Measurements from ENCODE around the gene ZNF282. TPM values are rescaled to one million over a fixed set of nuclear protein-coding genes. Genes with fewer than 3 reads are reported as not detected.
"Not testable (repeated sequence)": the region's sequence is repeated elsewhere in the genome, so short reads cannot be mapped to it uniquely, and the experiment has no call there.

ZNF282 gene
- polyA plus RNA-seq, 3 donors from 2014 or later = 0.54 to 2.3 (median 1.2) TPM

- Mint-ChIP-seq H3K36me3 (peaks cover 0 to 5% (median 5%) of the 10 kb centered on the region in 3 donors), H3K9me3 (peaks cover 0 to 6% (median under 1%) of the 10 kb centered on the region in 6 donors), H3K27ac (peak within 1 kb of the TSS; percentile 72 to 88 (median 82)), H3K27me3 (ENCODE audit: low read depth in 3 of 3) (peaks cover 0 to 9% (median 6%) of the 10 kb centered on the region in 3 donors), H3K4me3 (peak within 1 kb of the TSS; percentile 89 to 94 (median 91)), H3K4me1 (peaks cover 23 to 32% of the 10 kb centered on the region in 2 donors)
- peak; percentile 79 to 82 (median 80) for DNase-seq
Measured at GRCh38 chr7:149239345-149240143, 44.2 kb downstream of the ZNF282 start, which contains the start of gene ZNF212. TSS of gene ZNF212 (plus strand) at chr7:149239651. CDS start at chr7:149239779, 128 bp downstream.

GRCh38 chr7:149240637-149241036, 45.3 kb downstream of the ZNF282 start:
- peaks cover 0 to 5% (median 5%) of the 10 kb centered on the region in 3 donors for H3K36me3 Mint-ChIP-seq
- H3K4me1 Mint-ChIP-seq = peaks cover 26 to 37% of the 10 kb centered on the region in 2 donors
- peaks cover 0 to 6% (median under 1%) of the 10 kb centered on the region in 6 donors for H3K9me3 Mint-ChIP-seq

GRCh38 chr7:149241696-149242095, 46.4 kb downstream of the ZNF282 start:
- H3K36me3 Mint-ChIP-seq = peaks cover 0 to 5% (median 5%) of the 10 kb centered on the region in 3 donors
- peak overlapping the region in 1 of 6 donors; percentile 24 for H3K27ac Mint-ChIP-seq
- peak overlapping the region; percentile 29 to 94 (median 43) for H3K4me3 Mint-ChIP-seq
- DNase-seq = no peak
- peaks cover 0 to 11% (median 4%) of the 10 kb centered on the region in 3 donors for H3K27me3 Mint-ChIP-seq (ENCODE audit: low read depth in 3 of 3)
- peaks cover 31 to 43% of the 10 kb centered on the region in 2 donors for H3K4me1 Mint-ChIP-seq
- peaks cover 0 to 6% (median under 1%) of the 10 kb centered on the region in 6 donors for H3K9me3 Mint-ChIP-seq

More at GRCh38 chr7:149240637-149241036, 45.3 kb downstream of the ZNF282 start:
- DNase-seq = no peak
- Mint-ChIP-seq H3K4me3 (peak overlapping the region; percentile 89 to 94 (median 91)), H3K27ac (peak overlapping the region; percentile 29 to 78 (median 54)), H3K27me3 (ENCODE audit: low read depth in 3 of 3) (peaks cover 0 to 11% (median 6%) of the 10 kb centered on the region in 3 donors)

GRCh38 chr7:149245244-149245643, 49.9 kb downstream of the ZNF282 start:
- H3K4me3 Mint-ChIP-seq = no peak overlapping the region
- H3K27ac Mint-ChIP-seq = no peak overlapping the region
- H3K27me3 Mint-ChIP-seq (ENCODE audit: low read depth in 3 of 3) = peaks cover 0 to 2% (median 0%) of the 10 kb centered on the region in 3 donors
- peaks cover 0 to 5% (median 5%) of the 10 kb centered on the region in 3 donors for H3K36me3 Mint-ChIP-seq
- no peak for DNase-seq
- H3K9me3 Mint-ChIP-seq = peaks cover 0 to 6% (median under 1%) of the 10 kb centered on the region in 6 donors
- peaks cover 26 to 53% of the 10 kb centered on the region in 2 donors for H3K4me1 Mint-ChIP-seq

GRCh38 chr7:149245744-149246143, 50.4 kb downstream of the ZNF282 start:
- H3K4me3 Mint-ChIP-seq = no peak overlapping the region
- DNase-seq = no peak
- peaks cover 0 to 2% (median 0%) of the 10 kb centered on the region in 3 donors for H3K27me3 Mint-ChIP-seq (ENCODE audit: low read depth in 3 of 3)
- peak overlapping the region in 1 of 6 donors; percentile 60 for H3K27ac Mint-ChIP-seq
- peaks cover 0 to 5% (median 5%) of the 10 kb centered on the region in 3 donors for H3K36me3 Mint-ChIP-seq
- H3K4me1 Mint-ChIP-seq = peaks cover 21 to 48% of the 10 kb centered on the region in 2 donors
- H3K9me3 Mint-ChIP-seq = peaks cover 0 to 6% (median under 1%) of the 10 kb centered on the region in 6 donors

GRCh38 chr7:149248777-149249176, 53.4 kb downstream of the ZNF282 start:
- Mint-ChIP-seq H3K27me3 (ENCODE audit: low read depth in 3 of 3) (peaks cover 0 to 2% (median 0%) of the 10 kb centered on the region in 3 donors), H3K27ac (peak overlapping the region in 1 of 6 donors; percentile 39), H3K36me3 (peaks cover 4 to 17% (median 7%) of the 10 kb centered on the region in 3 donors), H3K4me1 (peaks cover 15 to 32% of the 10 kb centered on the region in 2 donors), H3K9me3 (no peaks in the 10 kb centered on the region), H3K4me3 (no peak overlapping the region)
- no peak for DNase-seq

- H3K27ac Mint-ChIP-seq; H3K4me3 Mint-ChIP-seq; H3K27me3 Mint-ChIP-seq (ENCODE audit: low read depth in 3 of 3); H3K9me3 Mint-ChIP-seq; DNase-seq: not testable (repeated sequence)
- Mint-ChIP-seq H3K4me1 (peaks cover 10 to 28% of the 10 kb centered on the region in 2 donors), H3K36me3 (peaks cover 4 to 23% (median 7%) of the 10 kb centered on the region in 3 donors)
Measured at GRCh38 chr7:149250151-149250550, 54.8 kb downstream of the ZNF282 start.

GRCh38 chr7:149251518-149251917, 56.2 kb downstream of the ZNF282 start:
- not testable (repeated sequence) for H3K27ac Mint-ChIP-seq; H3K4me3 Mint-ChIP-seq; H3K27me3 Mint-ChIP-seq (ENCODE audit: low read depth in 3 of 3); H3K9me3 Mint-ChIP-seq; DNase-seq
- Mint-ChIP-seq H3K4me1 (peaks cover 5 to 20% of the 10 kb centered on the region in 2 donors), H3K36me3 (peaks cover 7 to 29% (median 10%) of the 10 kb centered on the region in 3 donors)

GRCh38 chr7:149252378-149252777, 57.0 kb downstream of the ZNF282 start:
- no peak overlapping the region for H3K4me3 Mint-ChIP-seq
- peaks cover 7 to 29% (median 10%) of the 10 kb centered on the region in 3 donors for H3K36me3 Mint-ChIP-seq
- H3K4me1 Mint-ChIP-seq = peaks cover 5 to 18% of the 10 kb centered on the region in 2 donors
- no peaks in the 10 kb centered on the region for H3K9me3 Mint-ChIP-seq
- H3K27ac Mint-ChIP-seq = no peak overlapping the region
- H3K27me3 Mint-ChIP-seq (ENCODE audit: low read depth in 3 of 3) = peaks cover 0 to 1% (median 0%) of the 10 kb centered on the region in 3 donors
- no peak for DNase-seq

- H3K9me3 Mint-ChIP-seq = no peaks in the 10 kb centered on the region
- H3K27me3 Mint-ChIP-seq (ENCODE audit: low read depth in 3 of 3) = peaks cover 0 to 1% (median 0%) of the 10 kb centered on the region in 3 donors
- no peak overlapping the region for H3K27ac Mint-ChIP-seq
- peaks cover 7 to 29% (median 10%) of the 10 kb centered on the region in 3 donors for H3K36me3 Mint-ChIP-seq
- no peak for DNase-seq
- H3K4me3 Mint-ChIP-seq = no peak overlapping the region
- peaks cover under 1 to 5% of the 10 kb centered on the region in 2 donors for H3K4me1 Mint-ChIP-seq
Measured at GRCh38 chr7:149253665-149254064, 58.3 kb downstream of the ZNF282 start.

GRCh38 chr7:149254181-149254858, 59.0 kb downstream of the ZNF282 start:
- no peak overlapping the region for H3K4me3 Mint-ChIP-seq
- H3K27ac Mint-ChIP-seq = no peak overlapping the region

GRCh38 chr7:149255174-149255573, 59.8 kb downstream of the ZNF282 start:
- no peak overlapping the region for H3K4me3 Mint-ChIP-seq
- H3K4me1 Mint-ChIP-seq = no peaks in the 10 kb centered on the region

More at GRCh38 chr7:149254181-149254858, 59.0 kb downstream of the ZNF282 start:
- no peaks in the 10 kb centered on the region for H3K4me1 Mint-ChIP-seq
- H3K36me3 Mint-ChIP-seq = peaks cover 7 to 29% (median 10%) of the 10 kb centered on the region in 3 donors
- no peaks in the 10 kb centered on the region for H3K9me3 Mint-ChIP-seq
- peaks cover 0 to 1% (median 0%) of the 10 kb centered on the region in 3 donors for H3K27me3 Mint-ChIP-seq (ENCODE audit: low read depth in 3 of 3)
- no peak for DNase-seq

GRCh38 chr7:149256568-149256967, 61.2 kb downstream of the ZNF282 start:
- peak overlapping the region in 2 of 6 donors; percentile 12 to 20 for H3K27ac Mint-ChIP-seq
- peaks cover 7 to 29% (median 10%) of the 10 kb centered on the region in 3 donors for H3K36me3 Mint-ChIP-seq
- no peaks in the 10 kb centered on the region for H3K9me3 Mint-ChIP-seq
- H3K4me1 Mint-ChIP-seq = peaks cover 7 to 8% of the 10 kb centered on the region in 2 donors
- H3K27me3 Mint-ChIP-seq (ENCODE audit: low read depth in 3 of 3) = peaks cover 0 to 1% (median 0%) of the 10 kb centered on the region in 3 donors
- no peak for DNase-seq
- H3K4me3 Mint-ChIP-seq = no peak overlapping the region

More at GRCh38 chr7:149255174-149255573, 59.8 kb downstream of the ZNF282 start:
- Mint-ChIP-seq H3K27me3 (ENCODE audit: low read depth in 3 of 3) (peaks cover 0 to 1% (median 0%) of the 10 kb centered on the region in 3 donors), H3K27ac (peak overlapping the region in 1 of 6 donors; percentile 24), H3K36me3 (peaks cover 7 to 29% (median 10%) of the 10 kb centered on the region in 3 donors), H3K9me3 (no peaks in the 10 kb centered on the region)
- no peak for DNase-seq

Data from immature natural killer cell (primary cell).